ENCODE measurements around the gene CAP2.

CAP2 gene

GRCh38 chr6:17478223-17478907, 85.0 kb downstream of the CAP2 start:
- no peak for DNase-seq

- DNase-seq: no peak
These were observed 85.6 kb downstream of the CAP2 start for GRCh38 chr6:17478946-17479345.

GRCh38 chr6:17480476-17480875, 87.1 kb downstream of the CAP2 start:
- DNase-seq: no peak

GRCh38 chr6:17482711-17483110, 89.3 kb downstream of the CAP2 start:
- DNase-seq: no peak

GRCh38 chr6:17483391-17484016, 90.1 kb downstream of the CAP2 start:
- DNase-seq: no peak

- no peak for DNase-seq
These were observed 90.9 kb downstream of the CAP2 start for GRCh38 chr6:17484201-17484849.

GRCh38 chr6:17485181-17485580, 91.8 kb downstream of the CAP2 start:
- no peak for DNase-seq

- no peak for DNase-seq
These were observed 92.6 kb downstream of the CAP2 start for GRCh38 chr6:17485946-17486345.

- DNase-seq: no peak
These were observed 93.3 kb downstream of the CAP2 start for GRCh38 chr6:17486680-17487079.

GRCh38 chr6:17490724-17491123, 97.3 kb downstream of the CAP2 start:
- DNase-seq: no peak

- no peak for DNase-seq
These were observed 98.2 kb downstream of the CAP2 start for GRCh38 chr6:17491416-17492142.

- DNase-seq: no peak
These were observed 99.0 kb downstream of the CAP2 start for GRCh38 chr6:17492350-17492749.

- DNase-seq: no peak
These were observed 99.9 kb downstream of the CAP2 start for GRCh38 chr6:17493286-17493685.

- no peak for DNase-seq
These were observed 100.8 kb downstream of the CAP2 start for GRCh38 chr6:17494177-17494576.

GRCh38 chr6:17494919-17495318, 101.5 kb downstream of the CAP2 start:
- DNase-seq: no peak

GRCh38 chr6:17497535-17498095, 104.2 kb downstream of the CAP2 start:
- DNase-seq: no peak

GRCh38 chr6:17501442-17501841, 108.0 kb downstream of the CAP2 start:
- DNase-seq: no peak

- no peak for DNase-seq
These were observed 108.7 kb downstream of the CAP2 start for GRCh38 chr6:17501982-17502704.

- DNase-seq: no peak
These were observed 109.7 kb downstream of the CAP2 start for GRCh38 chr6:17503051-17503450.

- DNase-seq: no peak
These were observed 110.6 kb downstream of the CAP2 start for GRCh38 chr6:17504005-17504404.

- DNase-seq: peak; percentile 3
These were observed 111.7 kb downstream of the CAP2 start for GRCh38 chr6:17505062-17505476.

- DNase-seq: no peak
These were observed 112.4 kb downstream of the CAP2 start for GRCh38 chr6:17505767-17506280.

Measured in AML-193 (cell line).